Endometrium (tissue), 2 donors: ENCODE results near the gene NDUFV3.
"Not testable (repeated sequence)": the region's sequence is repeated elsewhere in the genome, so short reads cannot be mapped to it uniquely, and the experiment has no call there.

Experiments used
- FAIRE-seq: peaks from 2 replicates; lab custom pipeline; 2012; peaks lifted over from hg19 to GRCh38; lab: Jason Lieb, UNC
- donor health status: control.
- donor health status: control.

NDUFV3 gene

DNA sequence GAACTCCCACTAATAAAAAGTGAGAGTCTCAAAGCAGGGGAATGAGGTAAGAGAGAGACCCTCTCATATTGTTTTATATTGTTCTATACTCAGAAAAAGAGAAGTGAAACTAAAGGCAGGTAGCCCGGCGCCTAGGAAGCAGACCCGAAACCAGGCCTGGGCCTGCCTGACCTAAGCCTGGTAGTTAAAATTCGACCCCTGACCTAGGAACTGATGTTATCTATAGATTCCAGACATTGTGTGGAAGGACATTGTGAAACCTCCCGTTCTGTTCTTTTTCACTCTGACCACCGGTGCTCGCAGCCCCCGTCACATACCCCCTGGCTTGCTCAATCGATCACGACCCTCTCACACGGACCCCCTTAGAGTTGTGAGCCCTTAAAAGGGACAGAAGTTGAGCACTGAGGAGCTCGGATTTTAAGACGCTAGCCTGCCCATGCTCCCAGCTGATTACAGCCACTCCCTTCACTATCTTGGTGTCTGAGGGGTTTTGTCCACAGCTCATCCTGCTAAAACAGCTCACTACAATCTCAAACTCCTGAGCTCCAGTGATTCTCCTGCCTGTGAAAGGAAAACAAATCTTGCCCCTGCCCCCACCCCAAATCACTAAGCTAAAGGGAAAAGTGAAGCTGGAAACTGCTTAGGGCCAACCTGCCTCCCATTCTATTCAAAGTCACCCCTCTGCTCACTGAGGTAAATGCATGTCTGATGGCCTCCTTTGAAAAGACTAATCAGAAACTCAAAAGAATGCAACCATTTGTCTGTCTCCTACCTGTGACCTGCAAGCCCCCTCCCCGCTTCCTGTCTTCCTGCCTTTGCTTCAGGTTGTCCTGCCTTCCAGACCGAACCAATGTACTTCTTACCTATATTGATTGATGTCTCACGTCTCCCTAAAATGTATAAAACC, 44.2 kb downstream of the NDUFV3 start:
- not testable (repeated sequence) for FAIRE-seq

- FAIRE-seq: no peak
Observed at GRCh38 chr21:42937960-42938605, 45.0 kb downstream of the NDUFV3 start.

GRCh38 chr21:42938606-42938995, 45.5 kb downstream of the NDUFV3 start:
- FAIRE-seq: not testable (repeated sequence)

DNA sequence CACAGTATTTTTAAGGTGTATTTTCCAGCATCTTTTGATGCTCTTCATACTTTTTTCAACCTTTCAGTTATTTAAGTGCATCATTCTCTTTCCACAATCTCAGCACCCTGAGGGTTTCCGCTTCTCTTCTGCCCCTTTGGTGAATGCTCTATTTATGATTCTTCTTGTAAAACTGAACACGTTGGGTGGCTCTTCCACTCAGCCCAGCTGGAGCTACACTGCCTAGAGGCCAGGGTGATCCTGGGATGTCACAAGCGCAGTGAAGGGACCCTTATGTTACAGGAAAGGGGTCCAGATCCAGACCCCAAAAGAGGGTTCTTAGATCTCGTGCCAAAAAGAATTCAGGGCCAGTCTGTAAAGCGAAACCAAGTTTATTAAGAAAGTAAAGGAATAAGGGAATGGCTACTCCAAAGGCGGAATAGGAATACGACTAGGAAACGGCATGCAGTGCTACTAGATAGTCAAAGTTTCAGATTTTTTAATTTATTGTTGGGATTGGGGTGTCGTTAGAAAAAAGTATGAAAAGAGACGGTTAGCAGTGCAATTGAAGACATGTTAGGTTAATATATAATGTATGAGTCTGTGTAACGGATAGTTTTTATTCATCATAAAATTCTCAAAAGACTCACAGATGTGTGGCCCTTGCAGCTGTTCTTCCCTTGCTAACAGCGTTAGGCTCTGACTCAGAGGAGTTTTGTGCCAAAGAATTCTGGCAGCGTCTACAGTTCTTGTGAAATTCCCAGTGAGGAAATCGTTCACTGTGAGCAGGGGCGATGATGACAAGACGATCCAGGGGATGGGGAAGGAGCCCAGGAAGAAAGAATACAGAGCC, 46.7 kb downstream of the NDUFV3 start:
- peak; percentile 70 for FAIRE-seq

DNA sequence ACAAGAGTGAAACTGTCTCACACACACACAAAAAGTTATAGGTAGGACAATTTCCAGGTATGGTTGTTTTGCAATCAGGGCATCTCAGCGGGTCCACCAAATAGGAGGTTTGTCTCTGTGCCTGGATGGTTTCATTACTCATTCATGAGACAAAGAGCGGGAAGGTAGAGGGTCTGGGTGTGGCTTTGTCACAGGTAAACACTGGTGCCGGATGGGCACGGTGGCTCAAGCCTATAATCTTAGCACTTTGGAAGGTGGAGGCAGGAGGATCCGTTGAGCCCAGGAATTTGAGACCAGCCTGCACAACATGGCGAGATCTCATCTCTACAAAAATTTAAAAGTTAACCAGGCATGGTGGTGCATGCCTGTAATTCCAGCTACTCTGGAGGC, 48.6 kb downstream of the NDUFV3 start:
- FAIRE-seq: no peak

- no peak for FAIRE-seq
Observed at GRCh38 chr21:42942244-42942643, 49.1 kb downstream of the NDUFV3 start.

- FAIRE-seq: not testable (repeated sequence)
Observed at GRCh38 chr21:42949094-42949755, 56.1 kb downstream of the NDUFV3 start.

DNA sequence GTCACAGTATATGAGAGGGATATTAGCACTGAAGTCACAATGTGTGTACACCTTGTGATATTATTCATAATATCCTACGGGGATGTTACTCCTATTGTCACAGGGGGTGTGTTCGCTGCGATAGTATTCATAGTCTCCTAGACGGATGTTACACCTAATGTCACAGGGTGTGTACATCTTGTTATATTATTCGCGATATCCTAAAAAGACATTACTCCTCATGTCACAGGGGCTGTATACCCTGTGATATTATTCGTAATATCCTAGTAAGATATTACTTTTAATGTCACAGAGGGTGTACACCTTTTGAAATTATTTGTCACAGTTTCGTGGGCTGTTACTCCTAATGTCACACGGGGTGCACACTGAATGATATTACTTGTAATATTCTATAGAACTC, 58.1 kb downstream of the NDUFV3 start:
- not testable (repeated sequence) for FAIRE-seq

- no peak for FAIRE-seq
Observed at GRCh38 chr21:42956824-42957630, 63.9 kb downstream of the NDUFV3 start.

DNA sequence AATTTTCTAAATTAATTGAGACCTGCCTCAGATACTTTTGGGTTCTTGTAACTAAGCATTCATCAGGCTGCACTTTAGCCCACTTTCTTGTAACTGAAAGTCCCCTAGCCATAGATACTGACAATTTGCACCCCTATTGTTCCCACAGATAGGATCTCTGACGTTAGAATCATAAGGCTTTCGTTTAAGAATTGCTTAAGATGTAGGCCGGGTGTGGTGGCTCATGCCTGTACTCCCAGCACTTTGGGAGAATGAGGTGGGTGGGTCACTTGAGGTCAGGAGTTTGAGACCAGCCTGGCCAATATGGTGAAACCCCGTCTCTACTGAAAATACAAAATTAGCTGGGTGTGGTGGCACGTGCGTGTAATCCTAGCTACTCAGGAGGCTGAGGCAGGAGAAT, 65.0 kb downstream of the NDUFV3 start:
- FAIRE-seq: not testable (repeated sequence)

DNA sequence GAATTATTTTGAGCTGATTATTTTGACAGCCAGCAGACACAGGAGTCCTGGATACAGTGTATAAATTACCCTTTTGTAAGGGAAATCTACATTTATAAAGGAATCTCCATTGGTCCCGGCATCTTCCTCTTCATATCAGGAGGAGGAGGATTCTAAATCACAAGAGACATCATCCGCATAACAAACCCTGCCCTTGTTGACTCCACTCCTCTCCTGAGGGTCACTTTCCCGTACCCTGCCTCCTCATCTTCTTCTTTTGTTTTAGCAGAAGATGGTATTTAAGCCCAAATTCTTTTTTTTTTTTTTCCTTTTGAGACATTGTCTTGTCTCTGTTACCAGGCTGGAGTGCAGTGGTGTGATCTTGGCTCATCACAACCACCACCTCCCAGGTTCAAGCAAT, 66.6 kb downstream of the NDUFV3 start:
- FAIRE-seq: no peak

DNA sequence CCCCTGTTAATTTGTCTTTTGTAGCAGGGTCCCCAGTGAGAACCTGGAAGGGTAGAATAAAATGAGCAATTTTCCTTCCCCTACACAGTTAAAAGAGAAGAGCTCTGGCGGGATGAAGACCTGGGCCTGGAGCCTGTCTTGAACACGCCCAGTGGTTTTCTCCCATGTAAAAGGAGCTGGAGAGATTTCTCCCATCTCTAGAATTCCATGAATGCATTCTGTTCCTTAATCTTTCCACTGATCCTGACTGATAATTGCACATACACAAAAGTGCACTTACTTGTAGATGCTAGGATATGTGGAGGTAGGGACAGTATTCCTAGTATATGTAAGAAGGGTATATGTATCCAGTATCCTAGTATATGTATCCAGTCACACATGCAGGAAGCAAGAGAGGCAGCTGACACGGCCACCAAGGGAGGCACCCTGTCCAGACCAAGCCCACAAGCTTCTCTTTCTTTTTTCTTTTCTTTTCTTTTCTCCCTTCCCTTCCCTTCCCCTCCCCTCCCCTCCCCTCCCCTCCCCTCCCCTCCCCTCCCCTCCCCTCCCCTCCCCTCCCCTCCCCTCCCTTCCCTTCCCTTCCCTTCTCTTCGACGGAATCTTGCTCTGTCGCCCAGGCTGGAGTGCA, 69.4 kb downstream of the NDUFV3 start:
- FAIRE-seq: no peak
